HepG2 (cell line): Measurements from ENCODE around the gene F8A2. TPM values are rescaled to one million over a fixed set of nuclear protein-coding genes. Genes with fewer than 3 reads are reported as not detected.

Source experiments
- ATAC-seq: fragments of 200-7000 bp; cut with Tn5 transposase; 3 replicates; pipeline ENCODE4 v1.9.1; 2020; ENCODE audit warnings: mild to moderate bottlenecking, moderate library complexity
- BruUV-seq: library from RNA; stranded (reverse); fragments of 400-500 nt; replicated peaks from 2 replicates; lab custom pipeline; 2021; lab: Mats Ljungman, UMichigan
- CTCF ChIA-PET: fragments of 300-600 bp; formaldehyde crosslinking; extraction: SDS; loops from one replicate; lab custom pipeline; 2021; ENCODE audit warnings: low total read pairs, inconsistent platforms, low intra/inter-chr PET ratio; lab: Yijun Ruan, JAX
- POLR2A ChIA-PET: fragments of 350-600 bp; sonication (Branson Sonifier 250); formaldehyde crosslinking; loops from one replicate; lab custom pipeline; 2020; ENCODE audit warnings: antibody characterized with exemption, inconsistent platforms; lab: Yijun Ruan, JAX
- DNase-seq: peaks from one replicate; pipeline ENCODE4 v3.0.0-alpha.2; 2015; ENCODE audit warnings: low spot score
- FAIRE-seq: peaks from 3 replicates; lab custom pipeline; 2011; peaks lifted over from hg19 to GRCh38; lab: Jason Lieb, UNC
- H2AFZ ChIP-seq: one replicate; pipeline ENCODE4 v1.6.1; 2011; ENCODE audit warnings: low read length, inconsistent platforms
- H3K27ac ChIP-seq: fragments of 300-600 bp; 3 replicates; pipeline ENCODE4 v1.8.0; 2011; ENCODE audit warnings: mixed run types, mild to moderate bottlenecking, mixed read lengths, low read length, inconsistent platforms; ENCODE audit not compliant: insufficient read depth; ENCODE audit errors: extremely low read length
- H3K27me3 ChIP-seq, 2 experiments: fragments of 200-600 bp in 1 of 2; 2 replicates in 1 of 2; 3 replicates in 1 of 2; pipeline versions ENCODE4 v1.6.0 to v1.8.0; 2011; ENCODE audit warnings: low read length in 2 of 2, mild to moderate bottlenecking in 2 of 2, moderate library complexity in 2 of 2, inconsistent platforms in 1 of 2; ENCODE audit not compliant: insufficient read depth in 2 of 2, control insufficient read depth in 1 of 2
- H3K36me3 ChIP-seq, 2 experiments: fragments of 200-600 bp in 1 of 2; replicated peaks in 1 of 2; 2 replicates in 1 of 2; 3 replicates in 1 of 2; pipeline versions ENCODE4 v1.5.1 to v1.8.0; 2011; ENCODE audit warnings: low read length in 2 of 2, inconsistent platforms in 1 of 2; ENCODE audit not compliant: insufficient read depth in 2 of 2, control insufficient read depth in 1 of 2
- H3K4me1 ChIP-seq: 2 replicates; pipeline ENCODE4 v1.5.1; 2012; ENCODE audit warnings: low read length, inconsistent platforms; ENCODE audit not compliant: insufficient read depth
- H3K4me2 ChIP-seq: 2 replicates; pipeline ENCODE4 v1.6.0; 2011; ENCODE audit warnings: low read depth, low read length, inconsistent platforms
- H3K4me3 ChIP-seq, 3 experiments: fragments of 200-600 bp in 1 of 3; sonication (generic), shearing (Covaris generic) in 1 of 3; replicated peaks in 1 of 3; 2 replicates each; pipeline ENCODE4 v1.5.1; 2011 to 2016; ENCODE audit warnings: low read length in 3 of 3, inconsistent platforms in 2 of 3, low read depth in 2 of 3, mild to moderate bottlenecking in 2 of 3, control low read depth in 1 of 3, mixed read lengths in 1 of 3; ENCODE audit not compliant: insufficient read depth in 1 of 3
- H3K79me2 ChIP-seq: one replicate; pipeline ENCODE4 v1.6.1; 2011; ENCODE audit warnings: low read length, inconsistent platforms; ENCODE audit not compliant: insufficient read depth
- H3K9ac ChIP-seq: 2 replicates; pipeline ENCODE4 v1.6.0; 2011; ENCODE audit warnings: mild to moderate bottlenecking, low read depth, low read length, inconsistent platforms; ENCODE audit not compliant: insufficient read depth
- H3K9me3 ChIP-seq: 2 replicates; pipeline ENCODE4 v1.5.1; 2012; ENCODE audit warnings: mild to moderate bottlenecking, low read length
- H4K20me1 ChIP-seq: 2 replicates; pipeline ENCODE4 v1.6.0; 2011; ENCODE audit warnings: inconsistent platforms, mild to moderate bottlenecking, low read length, moderate library complexity; ENCODE audit not compliant: insufficient read depth
- ARNT ChIP-seq: fragments of 450-650 bp; IDR thresholded peaks from 2 replicates; pipeline ENCODE4 v1.6.1; 2017
- FOXO4 ChIP-seq: sonication (generic); formaldehyde crosslinking; conservative IDR thresholded peaks from 2 replicates; pipeline ENCODE4 v1.8.1; 2023; ENCODE audit warnings: missing genetic modification reagents
- IRF1 ChIP-seq: sonication (generic); formaldehyde crosslinking; IDR thresholded peaks from 2 replicates; pipeline ENCODE4 v1.4.0; 2020; ENCODE audit warnings: low read depth, mild to moderate bottlenecking, missing genetic modification reagents
- JARID2 ChIP-seq: sonication (generic); formaldehyde crosslinking; IDR thresholded peaks from 2 replicates; pipeline ENCODE4 v1.8.1; 2023; ENCODE audit warnings: missing genetic modification reagents, inconsistent platforms; ENCODE audit not compliant: insufficient replicate concordance
- MAZ ChIP-seq, 2 experiments: sonication (generic) in 1 of 2; formaldehyde crosslinking in 1 of 2; IDR thresholded peaks; 2 replicates each; pipeline versions ENCODE4 v1.5.0 to v1.6.1; 2012 to 2020; ENCODE audit warnings: low read depth in 2 of 2, mild to moderate bottlenecking in 2 of 2, borderline replicate concordance in 1 of 2, improper control_type of control experiment in 1 of 2, low read length in 1 of 2, missing genetic modification reagents in 1 of 2, moderate library complexity in 1 of 2
- NFIB ChIP-seq: sonication (generic); formaldehyde crosslinking; IDR thresholded peaks from 2 replicates; pipeline ENCODE4 v1.9.0; 2021; ENCODE audit warnings: missing genetic modification reagents, mild to moderate bottlenecking, borderline replicate concordance
- NFKB2 ChIP-seq: sonication (generic); formaldehyde crosslinking; IDR thresholded peaks from 2 replicates; pipeline ENCODE4 v1.4.0; 2020; ENCODE audit warnings: missing genetic modification reagents, borderline replicate concordance
- NR1H2 ChIP-seq: sonication (generic); formaldehyde crosslinking; IDR thresholded peaks from 2 replicates; pipeline ENCODE4 v1.8.1; 2022; ENCODE audit warnings: low read depth, missing genetic modification reagents, borderline replicate concordance
- NR2F1 ChIP-seq, 2 experiments: fragments of 450-650 bp in 1 of 2; formaldehyde crosslinking in 1 of 2; IDR thresholded peaks; 2 replicates each; pipeline versions ENCODE4 v1.5.0 to v1.6.1; 2016 to 2020; ENCODE audit warnings: mild to moderate bottlenecking in 1 of 2, missing compliant biosample characterization in 1 of 2, missing genetic modification reagents in 1 of 2, moderate library complexity in 1 of 2
- PCBP1 ChIP-seq: fragments of 200-400 bp; formaldehyde crosslinking; IDR thresholded peaks from 2 replicates; pipeline ENCODE4 v1.6.1; 2017; ENCODE audit warnings: mild to moderate bottlenecking, low read depth, low read length, borderline replicate concordance
- PPARG ChIP-seq: conservative IDR thresholded peaks from 2 replicates; pipeline ENCODE4 v1.6.1; 2016; ENCODE audit warnings: missing biosample characterization, missing genetic modification reagents
- ZBED4 ChIP-seq: sonication (generic); formaldehyde crosslinking; IDR thresholded peaks from 2 replicates; pipeline ENCODE4 v1.4.0; 2020; ENCODE audit warnings: missing genetic modification reagents, borderline replicate concordance
- ZC3H4 ChIP-seq: sonication (generic); formaldehyde crosslinking; IDR thresholded peaks from 2 replicates; pipeline ENCODE4 v1.4.0; 2020; ENCODE audit warnings: missing genetic modification reagents, borderline replicate concordance
- ZSCAN25 ChIP-seq: sonication (generic); formaldehyde crosslinking; IDR thresholded peaks from 2 replicates; pipeline ENCODE4 v1.8.0; 2022; ENCODE audit warnings: mild to moderate bottlenecking, missing genetic modification reagents
- ZSCAN5A ChIP-seq: sonication (generic); formaldehyde crosslinking; IDR thresholded peaks from 2 replicates; pipeline ENCODE4 v1.8.0; 2022; ENCODE audit warnings: mild to moderate bottlenecking, missing genetic modification reagents, borderline replicate concordance
- WGBS: methylation state at CpG from one replicate; pipeline ENCODE4 v1.1.6; 2017; ENCODE audit warnings: low lambda C conversion rate; 5-methylcytosine and 5-hydroxymethylcytosine counted together
- in situ Hi-C: cut with HindIII; loops from 2 replicates; pipeline ENCODE4 v1.10.0; 2017; ENCODE audit warnings: low pct_unique_long_range_greater_than_20kb; ENCODE audit not compliant: extremely low pct_ligation_motif_present
- intact Hi-C: fragments of 100-400 bp; cut with micrococcal nuclease; formaldehyde crosslinking; loops from one replicate; pipeline ENCODE4 v1.10.0; 2022; ENCODE audit not compliant: unreplicated experiment
- polyA plus RNA-seq, 8 experiments: library from polyadenylated mRNA; depleted of rRNA in 3 of 8; stranded (reverse) in 7 of 8; unstranded in 1 of 8; fragments of >200 nt; fragmentation: Illumina TruSeq in 4 of 8; extraction: Trizol in 4 of 8; gene quantifications; 2 replicates each; pipeline versions ENCODE4 v1.2.1 to v1.2.3, GENCODE V29; 2011 to 2016; ENCODE audit warnings: low read depth in 4 of 8, missing spikeins in 1 of 8, mixed read lengths in 1 of 8; ENCODE audit not compliant: insufficient read depth in 1 of 8
- total RNA-seq, 5 experiments: library from RNA; depleted of rRNA; stranded (reverse); fragments of >200 nt; fragmentation: Illumina TruSeq; extraction: Trizol; gene quantifications; 2 replicates each; pipeline ENCODE4 v1.2.3, GENCODE V29; 2016; ENCODE audit warnings: low read depth in 1 of 5

F8A2 gene
- total and polyA plus RNA-seq, 2 of the 13 experiments (the other 11 are each of a cell fraction or from before 2014, with no cell fraction given) = not detected

GRCh38 chrX:155406429-155406828 lies 24.5 kb downstream of the F8A2 start:
- Histone ChIP-seq H2AFZ (no peak overlapping the region), H3K9me3 (no peaks in the 10 kb centered on the region), H3K4me2 (no peak overlapping the region), H4K20me1 (no peaks in the 10 kb centered on the region), H3K4me1 (no peaks in the 10 kb centered on the region), H3K9ac (no peak overlapping the region), H3K79me2 (no peaks in the 10 kb centered on the region), H3K4me3 (no peak overlapping the region), H3K27me3 (no peaks in the 10 kb centered on the region), H3K27ac (no peak overlapping the region), H3K36me3 (no peaks in the 10 kb centered on the region)
- CTCF ChIA-PET = no interaction called here
- FAIRE-seq (no peak), DNase-seq (no peak), ATAC-seq (no peak)
- in situ Hi-C loops = no loop called here
- intact Hi-C loops = no loop called here
- 45% methylated on average over 2 of the region's 2 CpGs for WGBS
- POLR2A ChIA-PET = no interaction called here
- BruUV-seq = no TSS peak
- no peak for TF ChIP-seq JARID2 (CRISPR knock-in tag)
- no peak for TF ChIP-seq ARNT
- TF ChIP-seq MAZ (IDR thresholded peaks at IDR 0.05; ENCODE audit: borderline replicate concordance, low read depth, low read length) = no peak
- no peak for TF ChIP-seq MAZ (CRISPR knock-in tag; IDR thresholded peaks at IDR 0.05; ENCODE audit: low read depth)
- TF ChIP-seq NFKB2 (CRISPR knock-in tag) = no peak
- no peak for TF ChIP-seq ZC3H4 (CRISPR knock-in tag)
- TF ChIP-seq NR1H2 (CRISPR knock-in tag) = no peak
- TF ChIP-seq ZBED4 = no peak
- no peak for TF ChIP-seq PCBP1
- TF ChIP-seq PPARG (CRISPR knock-in tag) = no peak
- TF ChIP-seq IRF1 (CRISPR knock-in tag) = no peak
- TF ChIP-seq ZSCAN5A (CRISPR knock-in tag) = no peak
- no peak for TF ChIP-seq NR2F1 (CRISPR knock-in tag; IDR thresholded peaks at IDR 0.05)
- no peak for TF ChIP-seq ZSCAN25 (CRISPR knock-in tag)
- TF ChIP-seq NFIB (CRISPR knock-in tag) = no peak
- TF ChIP-seq FOXO4 = no peak
